Measurements from ENCODE around the gene TMPRSS3.

The TMPRSS3 gene

DNA sequence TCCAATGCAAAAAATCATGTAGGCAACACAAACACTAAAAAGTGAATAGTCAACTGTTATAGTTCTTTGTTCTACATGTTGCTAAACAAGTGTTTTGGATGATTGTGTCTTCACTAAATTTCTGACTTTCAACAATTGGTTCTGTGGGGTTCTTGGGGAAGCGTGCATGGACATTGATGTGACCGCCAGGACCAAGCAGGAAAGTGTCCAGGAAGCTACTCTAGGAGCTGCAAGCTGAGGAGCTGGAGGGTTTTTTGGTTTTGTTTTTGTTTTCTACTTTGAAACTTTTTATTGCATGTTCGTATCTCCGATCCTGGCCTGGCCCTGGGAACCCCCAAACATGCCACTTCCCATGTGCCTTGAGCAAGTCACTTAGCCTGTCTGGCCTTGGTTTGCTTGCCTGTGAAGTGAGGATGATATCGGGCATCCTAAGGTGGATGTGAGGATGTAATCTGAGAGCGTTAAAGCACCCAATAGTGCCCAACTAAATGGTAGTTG lies 8.0 kb downstream of the TMPRSS3 start:
- no peak for DNase-seq (ENCODE audit: low spot score)

DNA sequence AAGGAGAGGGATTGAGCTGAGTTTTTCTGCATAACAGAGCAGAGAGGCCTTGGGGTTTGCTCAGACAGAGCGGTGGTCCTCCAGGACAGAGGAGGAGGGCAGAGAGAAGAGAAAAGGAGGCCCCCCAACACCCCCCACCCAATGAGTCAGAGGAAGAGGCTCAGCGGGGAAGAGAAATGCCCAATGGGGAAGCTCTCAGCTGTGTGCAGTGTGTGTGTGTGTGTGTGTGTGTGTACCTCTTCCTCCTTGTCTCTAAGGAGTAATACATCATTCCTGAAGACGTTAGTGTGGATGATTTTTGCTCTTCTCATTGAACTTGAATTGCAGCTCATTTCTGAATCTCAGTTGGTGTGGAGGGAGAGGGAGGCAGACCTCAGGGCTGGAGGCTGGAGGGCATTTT lies 8.7 kb downstream of the TMPRSS3 start:
- DNase-seq (ENCODE audit: low spot score), result no peak

DNA sequence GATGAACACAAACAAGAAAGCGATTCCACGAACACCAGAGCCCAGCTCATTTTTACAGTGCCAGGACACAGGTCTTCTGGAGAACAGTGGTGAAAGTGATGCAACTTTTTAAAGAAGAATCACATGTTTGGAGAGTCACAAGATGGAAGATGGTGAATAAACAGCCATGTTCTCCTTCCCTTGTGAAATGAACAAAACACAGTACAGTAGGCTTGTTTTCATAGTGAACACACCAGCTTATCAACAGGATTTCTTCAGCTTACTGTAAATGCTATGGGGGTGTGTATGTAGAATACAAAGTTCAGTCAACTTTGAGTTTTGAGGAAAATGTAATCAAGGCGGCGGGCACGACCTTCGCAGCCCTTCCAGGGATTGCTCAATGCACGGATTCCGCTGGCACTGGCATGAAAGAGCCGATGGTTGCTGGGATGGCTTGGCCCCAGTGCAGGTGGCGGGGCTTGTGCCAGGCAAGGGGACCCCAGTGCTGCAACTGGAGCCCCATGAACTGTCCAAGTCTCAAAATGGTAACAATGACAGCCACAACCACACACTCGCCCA lies 9.7 kb downstream of the TMPRSS3 start:
- no peak for DNase-seq (ENCODE audit: low spot score)

DNA sequence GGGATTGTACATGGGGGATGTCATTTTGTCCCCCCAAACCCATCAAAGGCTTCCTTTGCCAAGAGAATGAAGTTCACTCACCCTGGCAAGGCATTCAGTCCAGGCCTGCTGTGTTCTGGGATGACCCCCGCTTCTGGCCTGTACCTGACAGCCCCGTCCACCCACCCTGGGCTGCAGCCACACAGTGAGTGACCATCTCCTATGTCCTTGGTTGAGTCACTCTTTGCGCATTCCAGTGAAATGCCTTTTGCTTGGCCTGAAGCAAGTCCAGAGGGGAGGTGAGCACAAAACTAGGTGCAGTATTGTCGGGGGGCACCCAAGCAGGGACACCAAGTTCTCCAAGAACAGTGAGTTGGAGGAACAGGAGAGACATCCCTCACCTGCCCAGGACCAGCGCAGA lies 10.2 kb downstream of the TMPRSS3 start:
- no peak for DNase-seq (ENCODE audit: low spot score)

DNA sequence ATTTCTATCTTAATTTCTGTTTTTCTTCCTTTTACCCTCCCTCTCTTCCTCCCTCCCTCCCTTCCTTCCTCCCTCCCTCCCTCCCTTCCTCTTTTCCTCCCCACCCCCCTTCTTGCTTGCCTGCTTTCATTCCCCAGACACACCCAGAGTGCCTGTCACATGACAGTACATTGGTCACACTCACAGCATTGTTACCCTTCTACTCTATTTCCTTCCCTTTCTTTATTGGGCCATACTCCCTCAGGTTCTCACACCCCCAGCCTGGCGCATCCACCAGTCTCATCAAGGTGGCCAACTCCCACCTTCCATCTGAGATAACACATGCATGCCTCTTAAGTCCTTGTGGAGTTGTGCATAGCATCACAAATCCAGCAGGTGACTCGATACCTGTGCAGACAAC lies 10.9 kb downstream of the TMPRSS3 start:
- DNase-seq (ENCODE audit: low spot score), result no peak

DNA sequence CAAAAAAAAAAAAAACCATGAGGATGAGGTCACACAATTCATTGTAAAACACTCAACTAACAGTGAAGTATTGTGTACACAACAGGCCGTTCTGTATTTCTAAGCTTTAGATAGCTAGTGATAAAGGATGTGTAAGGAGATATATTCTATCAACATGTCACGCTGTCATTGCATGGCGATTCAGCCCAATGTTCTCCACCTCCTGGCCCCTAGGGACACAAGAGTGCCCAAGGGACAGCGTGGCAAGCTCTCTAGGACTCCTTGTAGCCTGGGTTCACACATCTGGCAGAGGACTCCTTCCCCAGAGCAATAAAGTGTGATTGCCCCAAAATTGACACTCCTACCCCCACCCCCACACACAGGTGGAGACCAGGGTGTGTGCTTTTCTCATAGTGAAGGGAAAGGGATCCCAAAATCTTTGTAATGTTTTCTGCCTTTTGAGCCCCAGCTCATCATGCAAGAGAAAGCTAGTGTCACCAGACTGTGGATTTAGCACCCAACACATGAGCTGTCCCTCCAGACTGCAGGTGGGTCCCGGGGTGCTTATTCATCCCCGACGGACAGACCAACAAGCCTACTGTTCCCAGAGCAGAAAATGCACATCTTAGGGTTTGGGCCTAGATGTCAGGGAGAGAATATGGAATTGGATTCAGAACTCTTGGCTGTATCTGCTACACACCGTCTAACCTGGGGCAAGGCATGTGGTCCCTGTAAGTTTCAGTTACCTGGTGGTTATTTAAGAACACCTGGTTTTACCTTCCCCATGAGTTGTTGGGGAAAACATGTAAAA lies 11.5 kb downstream of the TMPRSS3 start:
- no peak for DNase-seq (ENCODE audit: low spot score)

DNA sequence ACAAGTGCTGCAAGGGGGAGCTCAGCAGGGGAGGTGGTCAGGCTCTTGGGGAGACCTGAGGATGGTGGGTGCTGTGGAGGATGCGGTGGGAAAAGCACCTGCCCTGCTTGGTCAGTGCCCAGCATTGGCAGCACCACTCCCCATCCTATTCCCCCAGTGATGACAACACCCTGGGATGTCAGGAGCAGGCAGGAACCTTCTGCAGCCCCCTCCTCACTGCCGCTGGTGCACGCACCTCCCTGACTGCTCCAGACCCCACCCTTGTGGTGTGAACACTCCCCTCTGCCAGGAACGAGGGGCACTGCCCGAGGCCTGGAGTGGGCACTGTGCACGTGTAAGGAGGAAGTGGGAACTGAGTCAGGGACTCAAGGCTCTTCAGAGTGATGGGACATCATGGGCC lies 12.5 kb downstream of the TMPRSS3 start:
- DNase-seq (ENCODE audit: low spot score), result no peak

DNA sequence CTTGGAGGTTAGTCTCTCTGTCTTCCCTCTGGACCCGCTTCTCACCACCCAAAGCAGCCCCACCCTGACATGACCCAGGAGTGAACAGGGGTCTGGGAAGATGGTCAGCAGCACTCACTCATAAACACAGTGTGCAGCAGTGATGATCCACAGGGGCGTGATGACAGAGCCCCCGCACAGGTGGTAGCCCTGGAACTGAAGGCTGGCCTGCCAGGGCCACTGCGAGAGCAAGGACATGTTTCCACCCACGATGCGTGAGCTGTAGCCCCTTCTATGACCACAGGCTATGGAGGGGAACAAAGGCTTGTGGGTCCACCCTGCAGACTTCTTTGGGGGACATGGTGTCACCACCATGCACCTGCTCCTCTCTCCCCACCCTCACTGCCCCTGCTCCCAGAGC lies 12.9 kb downstream of the TMPRSS3 start:
- no peak for DNase-seq (ENCODE audit: low spot score)

DNA sequence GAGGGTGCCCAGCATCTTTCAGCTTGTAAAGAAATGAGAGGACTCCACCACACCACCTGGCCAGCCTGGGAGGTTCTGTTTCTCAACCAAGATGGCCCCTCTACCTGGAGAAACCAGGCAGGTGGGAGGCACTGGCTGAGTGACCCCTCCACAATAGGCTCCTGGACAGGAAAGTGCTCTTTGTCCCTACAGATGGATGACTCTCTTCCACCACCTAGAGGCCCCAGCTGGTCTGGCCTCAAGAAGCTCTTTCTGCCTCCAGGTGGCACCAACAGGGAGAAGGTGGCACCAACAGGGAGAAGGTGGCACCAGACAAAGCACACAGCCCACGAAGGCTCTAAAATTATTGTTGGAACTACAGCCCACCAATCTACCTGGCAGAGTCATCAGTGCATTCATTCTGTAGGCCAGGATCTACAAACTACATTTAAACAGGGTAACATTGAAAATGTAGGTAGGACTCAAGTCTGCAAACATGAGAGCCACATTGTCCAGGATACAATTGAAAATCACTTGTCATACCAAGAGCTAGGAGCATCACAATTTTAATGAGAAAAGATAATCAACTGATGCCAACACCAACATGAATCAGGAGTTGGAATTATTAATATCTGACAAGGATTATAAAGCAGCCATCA lies 14.4 kb downstream of the TMPRSS3 start:
- no peak for DNase-seq (ENCODE audit: low spot score)

DNA sequence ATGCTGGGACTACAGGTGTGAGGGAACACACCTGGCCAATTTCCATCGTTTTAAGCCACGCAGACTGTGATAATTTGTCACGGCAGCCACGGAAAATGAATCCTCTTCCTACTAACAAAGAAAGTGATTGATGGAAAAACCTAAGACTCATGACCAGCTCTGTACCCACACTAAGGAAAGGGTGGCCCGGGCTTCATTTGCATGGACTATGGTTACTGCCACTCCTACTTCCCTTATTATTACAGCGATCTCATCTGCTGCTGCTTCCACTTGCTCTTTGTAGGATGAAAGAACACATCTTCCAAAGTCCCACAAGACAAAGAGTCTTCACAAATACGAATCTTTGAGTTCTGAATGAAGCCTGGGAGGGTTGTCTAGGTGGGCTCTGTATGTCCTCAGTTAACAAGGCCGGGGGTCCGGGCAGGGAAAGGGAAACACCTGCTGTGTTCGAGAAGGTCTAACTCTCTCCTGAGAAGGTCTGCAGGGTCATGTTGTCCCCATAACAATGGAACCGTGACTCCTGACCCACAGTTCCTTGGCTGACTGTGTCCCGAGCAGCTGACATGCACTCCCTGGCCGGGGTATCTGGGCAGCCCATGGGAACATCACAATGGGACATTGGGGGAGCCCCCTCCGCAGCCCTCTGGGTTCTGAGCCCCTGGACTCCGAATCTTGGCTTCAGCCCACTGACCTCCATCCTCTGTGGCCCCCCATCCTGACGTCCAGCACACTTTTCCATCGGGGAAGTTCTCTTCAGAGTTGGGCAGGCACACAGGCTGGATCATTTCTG lies 16.2 kb downstream of the TMPRSS3 start:
- DNase-seq (ENCODE audit: low spot score), result no peak

DNA sequence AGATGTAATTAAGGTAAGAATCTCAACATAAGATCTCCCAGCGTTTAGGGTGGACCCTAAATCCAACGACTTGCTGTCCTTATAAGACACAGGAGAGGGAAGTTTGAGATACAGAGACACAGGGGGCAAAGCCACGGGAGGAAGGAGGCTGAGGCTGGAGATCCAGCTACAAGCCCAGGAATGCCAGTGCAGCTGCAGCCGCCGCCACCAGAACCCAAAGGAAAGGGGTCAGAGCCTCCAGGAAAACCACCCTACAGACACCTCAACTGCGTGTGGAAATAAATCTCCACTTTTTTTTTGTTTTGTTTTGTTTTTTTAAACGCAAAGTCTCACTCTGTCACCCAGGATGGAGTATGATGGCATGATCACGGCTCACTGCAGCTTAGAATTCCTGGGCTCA lies 17.4 kb downstream of the TMPRSS3 start:
- no peak for DNase-seq (ENCODE audit: low spot score)

DNA sequence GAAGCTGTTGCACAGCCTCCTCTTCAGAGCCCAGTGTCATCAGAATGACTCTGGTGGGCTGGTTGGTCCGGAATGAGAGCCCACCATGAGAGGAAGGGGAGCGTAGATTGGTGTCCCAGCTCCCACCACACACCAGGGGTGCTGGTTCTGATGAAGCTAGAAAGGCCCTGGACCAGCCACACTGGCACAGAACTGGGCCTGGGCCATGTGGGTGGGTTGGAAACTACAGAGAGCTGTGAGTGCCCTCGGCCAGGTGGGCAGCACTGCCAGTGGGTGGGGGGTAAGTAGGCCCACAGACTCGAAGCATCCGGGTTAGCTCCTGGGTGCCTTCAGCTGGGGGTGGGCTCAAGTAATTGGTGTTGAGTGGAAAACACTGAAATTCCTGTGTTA lies 17.9 kb downstream of the TMPRSS3 start:
- no peak for DNase-seq (ENCODE audit: low spot score)

DNA sequence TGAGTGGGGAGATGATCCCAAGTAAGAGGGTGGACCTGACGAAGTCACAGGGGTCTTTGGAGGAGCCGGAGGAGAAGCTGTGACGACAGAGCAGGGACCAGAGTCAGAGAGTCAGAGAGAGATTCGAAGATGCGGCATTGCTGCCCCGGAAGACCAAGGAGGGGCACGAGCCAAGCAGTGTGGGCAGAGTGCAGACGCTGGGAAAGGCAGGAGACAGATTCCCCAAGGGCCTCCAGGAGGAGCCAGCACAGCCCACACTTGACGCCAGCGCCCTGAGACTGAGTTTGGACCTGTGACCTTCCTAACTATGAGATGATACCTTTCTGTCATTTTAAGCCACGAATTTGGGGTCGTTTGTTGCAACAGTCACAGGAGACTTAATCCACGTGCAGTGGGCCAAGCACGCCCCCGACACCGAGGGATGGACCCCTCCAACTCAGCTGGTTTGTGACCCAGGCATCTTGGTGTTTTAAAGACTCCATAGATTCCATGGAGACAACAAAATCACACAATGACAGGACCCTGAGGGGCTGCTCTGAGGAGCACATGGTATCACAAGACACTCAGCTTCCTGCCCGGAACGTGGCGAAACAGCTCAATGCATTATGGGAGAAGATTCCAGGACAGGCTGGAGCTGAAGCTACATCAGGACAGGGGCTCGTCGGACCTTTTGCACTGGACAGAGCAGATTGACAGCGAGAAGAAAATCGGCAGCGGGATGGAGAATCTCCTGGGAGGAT lies 18.5 kb downstream of the TMPRSS3 start:
- no peak for DNase-seq (ENCODE audit: low spot score)

DNA sequence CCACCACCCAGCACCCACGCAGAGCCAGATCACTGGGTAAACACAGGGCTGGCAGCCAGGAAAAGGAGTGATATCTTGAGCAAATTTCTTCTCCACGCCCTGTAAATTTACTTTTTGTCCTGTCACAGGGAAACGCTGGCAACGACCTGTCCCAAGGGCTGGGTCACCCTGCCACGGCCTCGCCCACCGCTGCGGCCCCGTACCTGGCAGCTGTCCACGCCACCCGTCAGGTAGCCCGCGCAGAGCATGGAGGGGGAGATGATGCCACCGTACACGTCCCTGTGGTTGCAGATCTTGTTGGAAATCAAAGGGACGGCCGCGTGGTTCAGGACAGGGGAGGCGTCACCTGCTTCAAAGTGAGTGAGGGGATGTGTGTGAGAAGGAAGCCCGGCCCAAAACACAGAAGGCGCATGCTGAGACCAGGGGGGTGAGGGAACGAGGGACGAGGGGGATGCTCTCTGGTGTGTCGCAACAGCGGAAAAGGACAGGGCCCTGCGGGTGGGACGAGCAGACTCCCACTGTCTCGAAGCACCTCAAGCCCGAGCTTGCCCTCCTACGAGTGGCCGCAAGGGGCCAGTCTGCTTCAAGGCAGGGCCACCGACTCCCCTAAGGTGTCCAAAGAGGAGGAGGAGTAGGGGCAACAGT lies 19.4 kb downstream of the TMPRSS3 start:
- no peak for DNase-seq (ENCODE audit: low spot score)

DNA sequence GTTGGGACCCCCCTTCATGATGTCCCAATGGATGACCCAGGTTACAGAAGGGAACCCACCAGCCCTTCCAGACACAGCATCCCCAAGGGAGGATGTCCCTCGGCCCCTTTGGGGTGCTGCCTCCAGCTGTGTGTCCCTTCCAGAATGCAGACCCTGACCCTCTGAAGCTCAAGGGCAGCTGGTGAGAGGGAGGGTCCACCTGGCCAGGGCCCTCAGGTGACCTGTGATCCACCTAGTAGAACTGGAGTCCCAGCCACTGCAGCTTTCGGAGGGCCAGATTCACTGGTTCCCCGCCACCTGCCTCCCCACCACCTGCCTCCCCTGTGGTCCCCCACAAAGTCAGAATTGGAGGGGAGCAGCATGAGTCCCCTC lies 19.9 kb downstream of the TMPRSS3 start:
- no peak for DNase-seq (ENCODE audit: low spot score)

DNA sequence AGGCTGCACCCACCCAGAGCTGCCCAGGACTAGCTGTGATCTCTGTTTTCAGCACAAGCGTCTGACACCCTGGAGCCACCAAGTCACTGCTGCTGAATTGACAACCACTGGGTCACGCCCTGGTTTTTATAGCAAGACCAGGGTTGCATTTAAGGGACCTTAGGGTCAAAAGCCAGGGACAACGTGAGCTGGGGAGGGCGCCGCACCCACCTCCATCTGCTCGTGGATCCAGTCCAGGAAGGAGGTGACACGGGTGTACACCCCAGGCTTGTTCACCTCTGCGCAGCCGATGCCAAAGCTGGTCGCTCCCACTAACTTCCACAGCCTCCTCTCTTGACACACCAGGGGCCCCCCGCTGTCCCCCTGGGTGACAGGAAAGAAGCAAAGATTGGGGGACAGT lies 20.3 kb downstream of the TMPRSS3 start:
- no peak for DNase-seq (ENCODE audit: low spot score)

DNA sequence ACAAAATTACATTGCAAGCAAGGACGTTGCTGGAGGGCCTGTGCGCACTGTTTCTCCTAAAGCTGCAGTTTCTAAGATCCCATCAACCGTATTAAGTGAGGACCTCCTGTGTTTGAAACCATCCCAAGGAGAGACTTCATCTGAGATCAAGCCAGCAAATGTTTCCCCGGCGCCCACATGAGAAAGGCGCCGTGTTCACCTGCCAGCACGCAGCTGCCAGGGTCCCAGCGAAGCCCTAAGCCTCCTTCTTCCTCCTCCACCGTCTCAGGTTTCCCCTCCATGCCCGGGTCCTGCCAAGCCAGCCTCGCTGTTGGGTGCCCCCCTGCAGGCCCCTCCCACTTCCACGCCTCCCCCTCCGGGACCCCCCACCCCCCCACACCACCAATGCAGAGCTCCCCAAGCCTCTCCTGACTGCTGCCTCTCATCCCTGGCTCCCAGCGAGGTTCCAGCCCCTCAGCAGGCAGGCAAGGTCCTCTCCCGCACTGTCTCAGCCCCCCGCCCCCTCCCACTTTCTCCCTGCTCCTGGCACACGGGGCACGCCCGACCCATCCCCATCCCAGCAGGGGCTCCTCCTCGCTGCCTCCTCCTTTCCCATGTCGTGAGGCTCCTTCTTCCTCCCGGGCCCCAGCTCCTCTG lies 20.9 kb downstream of the TMPRSS3 start:
- DNase-seq (ENCODE audit: low spot score), result no peak

DNA sequence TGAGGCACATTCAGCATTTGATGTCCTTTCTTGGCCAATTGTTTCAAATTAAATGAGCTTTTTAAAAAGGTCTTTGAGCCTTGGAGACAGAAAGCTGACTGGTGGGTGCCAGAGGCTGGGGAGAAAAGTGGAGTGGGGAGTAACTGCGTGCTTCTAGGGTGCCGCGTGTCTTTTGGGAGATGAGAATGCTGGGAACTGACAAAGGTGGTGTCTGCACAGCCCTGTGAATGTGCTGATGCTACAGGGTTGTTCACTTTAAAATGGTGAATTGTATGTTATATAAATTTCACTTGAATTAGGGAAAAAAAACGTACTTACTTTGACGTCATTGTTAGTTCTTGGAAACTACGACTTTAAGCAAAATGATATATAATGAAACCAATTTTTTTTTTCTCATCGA lies 21.4 kb downstream of the TMPRSS3 start:
- DNase-seq (ENCODE audit: low spot score), result no peak

DNA sequence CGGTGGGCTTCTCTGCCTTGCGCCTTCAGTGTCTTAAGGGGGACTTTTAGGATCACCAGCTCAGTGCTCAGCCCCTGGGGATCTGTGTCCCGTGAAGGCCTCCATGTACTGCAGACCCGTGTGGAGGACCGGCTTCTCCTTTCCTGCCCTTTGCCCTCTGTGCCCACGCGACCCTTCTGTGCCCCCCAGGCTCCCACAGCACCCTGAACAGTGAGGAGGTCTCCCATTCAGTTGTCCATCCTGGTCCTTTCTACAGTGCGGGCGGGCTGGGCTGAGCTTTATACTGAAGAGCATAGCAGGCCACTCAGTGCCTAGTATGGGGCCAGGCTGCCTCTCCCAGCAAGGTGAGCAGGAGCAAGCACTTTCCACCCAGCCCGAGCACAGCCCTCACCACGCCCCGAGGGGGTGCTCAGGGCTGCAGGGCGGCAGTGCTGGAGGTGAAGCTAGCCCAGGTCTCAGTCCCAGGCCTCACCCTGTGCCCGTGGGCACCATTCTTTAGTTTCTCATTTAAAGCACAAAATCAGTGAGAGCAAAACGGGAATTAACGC lies 21.9 kb downstream of the TMPRSS3 start:
- DNase-seq (ENCODE audit: low spot score), result no peak

DNA sequence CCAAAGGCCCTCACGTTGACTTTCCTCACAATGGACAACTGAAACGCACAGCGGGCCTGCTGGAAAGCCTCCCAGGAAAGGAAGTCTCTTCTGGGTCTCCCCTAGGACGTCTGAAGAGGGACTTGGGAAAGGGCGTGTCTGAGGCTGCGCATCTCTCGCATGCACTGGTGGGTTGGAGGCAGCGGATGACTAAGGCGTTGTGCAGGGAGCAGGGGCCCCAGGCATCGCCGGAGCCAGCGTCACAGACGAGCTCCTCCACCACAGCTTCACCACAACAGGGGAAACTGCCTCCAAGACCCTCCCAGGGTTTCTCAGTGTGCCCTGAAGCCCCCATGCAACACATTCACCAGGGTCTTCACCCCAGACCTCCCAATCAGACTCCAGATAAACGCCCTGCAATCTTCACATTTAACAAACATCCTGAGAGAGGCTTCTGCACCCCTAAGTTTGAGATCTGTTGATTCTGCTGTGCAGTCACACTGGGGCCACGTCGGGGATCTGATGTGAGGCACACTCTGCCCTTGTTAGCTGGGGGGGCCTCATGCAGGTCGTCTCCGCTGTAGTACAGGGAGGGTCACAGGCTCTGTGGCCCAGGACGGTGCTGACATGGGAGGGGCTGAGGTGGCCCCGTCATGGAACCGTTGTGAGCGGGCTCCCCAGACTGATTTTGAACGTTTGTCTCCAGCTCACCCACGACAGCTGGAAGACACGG lies 22.5 kb downstream of the TMPRSS3 start:
- DNase-seq (ENCODE audit: low spot score), result no peak
